LNCAP (cell line): ENCODE data around the gene ZCCHC14.

Source experiments
- CTCF ChIP-seq: fragments of 450-650 bp; IDR thresholded peaks from 2 replicates; pipeline ENCODE4 v1.5.1; 2017; ENCODE audit warnings: mild to moderate bottlenecking

The ZCCHC14 gene

GRCh38 chr16:87404764-87405625 lies 87.8 kb downstream of the ZCCHC14 start:
- no peak for TF ChIP-seq CTCF

- no peak for TF ChIP-seq CTCF
Observed at GRCh38 chr16:87395181-87395842, 97.5 kb downstream of the ZCCHC14 start.

- no peak for TF ChIP-seq CTCF
Observed at GRCh38 chr16:87393680-87394055, 99.2 kb downstream of the ZCCHC14 start.

- no peak for TF ChIP-seq CTCF
Observed at GRCh38 chr16:87392821-87393679, 99.8 kb downstream of the ZCCHC14 start.

- TF ChIP-seq CTCF = no peak
Observed at GRCh38 chr16:87391950-87392820, 100.6 kb downstream of the ZCCHC14 start, which contains the start of gene MAP1LC3B. Gene MAP1LC3B (plus strand): TSS chr16:87392336. CDS start chr16:87392428, 92 bp downstream.

- no peak for TF ChIP-seq CTCF
Observed at GRCh38 chr16:87391324-87391949, 101.4 kb downstream of the ZCCHC14 start.
